Loucy (cell line): ENCODE data around the gene ARF5.

ENCODE experiments used
- EZH2phosphoT487 ChIP-seq: fragments of 200-600 bp; IDR thresholded peaks from 2 replicates; pipeline ENCODE4 v1.6.1; 2018; ENCODE audit warnings: antibody characterized with exemption, mild to moderate bottlenecking, moderate library complexity, borderline replicate concordance
- TF ChIP-seq, protein P1 (sequence below): fragments of 200-600 bp; sonication (generic); conservative IDR thresholded peaks from 2 replicates; pipeline ENCODE4 v1.5.1; 2014; ENCODE audit warnings: mild to moderate bottlenecking, antibody characterized with exemption, low read length

DNA sequence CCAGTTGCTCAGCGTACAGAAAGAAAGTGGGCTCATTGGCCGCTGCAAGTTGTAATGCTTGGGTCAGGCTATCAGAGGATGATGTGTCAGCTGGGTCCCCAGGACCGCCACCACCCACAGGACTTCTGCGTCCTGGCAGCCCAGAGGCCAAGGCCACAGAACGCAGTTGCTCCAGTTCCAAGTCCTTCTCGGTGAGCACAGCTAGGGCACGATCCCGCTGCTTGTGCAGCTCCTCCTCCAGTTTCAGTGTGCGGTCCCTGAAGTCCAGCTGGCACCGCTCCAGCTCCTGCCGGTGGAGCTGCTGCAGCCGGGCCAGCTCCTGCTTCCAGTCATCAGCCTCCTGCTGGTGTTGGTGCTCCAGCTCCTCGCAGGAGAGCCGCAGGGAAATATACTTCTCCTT, 5.8 kb upstream of the ARF5 start:
- TF ChIP-seq, protein P1, sequence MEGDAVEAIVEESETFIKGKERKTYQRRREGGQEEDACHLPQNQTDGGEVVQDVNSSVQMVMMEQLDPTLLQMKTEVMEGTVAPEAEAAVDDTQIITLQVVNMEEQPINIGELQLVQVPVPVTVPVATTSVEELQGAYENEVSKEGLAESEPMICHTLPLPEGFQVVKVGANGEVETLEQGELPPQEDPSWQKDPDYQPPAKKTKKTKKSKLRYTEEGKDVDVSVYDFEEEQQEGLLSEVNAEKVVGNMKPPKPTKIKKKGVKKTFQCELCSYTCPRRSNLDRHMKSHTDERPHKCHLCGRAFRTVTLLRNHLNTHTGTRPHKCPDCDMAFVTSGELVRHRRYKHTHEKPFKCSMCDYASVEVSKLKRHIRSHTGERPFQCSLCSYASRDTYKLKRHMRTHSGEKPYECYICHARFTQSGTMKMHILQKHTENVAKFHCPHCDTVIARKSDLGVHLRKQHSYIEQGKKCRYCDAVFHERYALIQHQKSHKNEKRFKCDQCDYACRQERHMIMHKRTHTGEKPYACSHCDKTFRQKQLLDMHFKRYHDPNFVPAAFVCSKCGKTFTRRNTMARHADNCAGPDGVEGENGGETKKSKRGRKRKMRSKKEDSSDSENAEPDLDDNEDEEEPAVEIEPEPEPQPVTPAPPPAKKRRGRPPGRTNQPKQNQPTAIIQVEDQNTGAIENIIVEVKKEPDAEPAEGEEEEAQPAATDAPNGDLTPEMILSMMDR = no peak
- no peak for TF ChIP-seq EZH2phosphoT487
